ENCODE data around the gene LAMC2. TPM values are rescaled to one million over a fixed set of nuclear protein-coding genes. Genes with fewer than 3 reads are reported as not detected.

Gene LAMC2
- total and polyA plus RNA-seq, 9 of the 15 experiments (the other 6 are each of a cell fraction or from before 2014, with no cell fraction given): 0.02 to 0.03 TPM; not detected in 7

DNA sequence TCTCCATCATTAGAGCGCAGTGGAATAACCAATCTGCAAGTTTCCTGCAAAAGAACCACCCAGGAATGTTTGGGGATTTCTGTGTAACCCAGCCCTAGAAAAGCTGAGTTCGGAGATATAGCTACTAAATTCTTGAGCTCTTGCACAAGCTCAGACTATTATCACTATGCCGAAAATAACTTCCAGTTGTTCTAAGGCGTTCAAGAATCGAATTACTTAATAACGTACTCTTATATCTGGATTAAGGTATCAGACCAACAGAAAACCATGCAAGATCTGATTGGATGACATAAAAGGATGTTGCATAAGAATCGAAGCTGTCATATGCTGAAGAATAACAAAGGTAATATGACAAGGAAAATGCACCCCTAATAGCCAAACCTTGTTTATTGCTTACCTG, 7.5 kb upstream of the LAMC2 start:
- no TSS peak for BruUV-seq (replicated peaks)
- ChIA-PET CTCF (ENCODE audit: low intra/inter-chr PET ratio) (no interaction called here), POLR2A (no interaction called here)
- Histone ChIP-seq H3K9me1 (ENCODE audit: control insufficient read depth, insufficient read depth, low read length) (no peaks in the 10 kb centered on the region), H3K4me2 (ENCODE audit: insufficient read depth, low read length) (no peak overlapping the region), H2AFZ (ENCODE audit: low read depth, low read length) (no peak overlapping the region), H3K27me3 (ENCODE audit: control insufficient read depth in 2 of 2, insufficient read depth in 2 of 2, low read length in 2 of 2) (peaks cover 0 to 3% of the 10 kb centered on the region in 2 experiments; a peak in 1 of 5 replicates), H3K4me3 (no peak overlapping the region), H3K9me3 (replicated peaks; ENCODE audit: control insufficient read depth, insufficient read depth, low read depth, low read length) (no peaks in the 10 kb centered on the region), H3K36me3 (ENCODE audit: control insufficient read depth, insufficient read depth, low read length) (no peaks in the 10 kb centered on the region), H3K79me2 (ENCODE audit: control insufficient read depth, insufficient read depth, low read length) (no peaks in the 10 kb centered on the region), H3K27ac (ENCODE audit: extremely low read depth, low read depth, low read length) (no peak overlapping the region), H4K20me1 (replicated peaks; ENCODE audit: control insufficient read depth, insufficient read depth, low read length) (no peaks in the 10 kb centered on the region), H3K9ac (ENCODE audit: insufficient read depth in 1 of 2, low read depth in 2 of 2, low read length in 2 of 2) (no peak overlapping the region), H3K4me1 (replicated peaks in 1 of 2; ENCODE audit: control insufficient read depth in 2 of 2, insufficient read depth in 2 of 2, low read length in 2 of 2) (no peaks in the 10 kb centered on the region)
- FAIRE-seq (no peak), DNase-seq (ENCODE audit: extremely low read depth in 1 of 4, low spot score in 3 of 4) (no peak), ATAC-seq (no peak)
- TF ChIP-seq HDAC2 (IDR thresholded peaks at IDR 0.05) (no peak), ZKSCAN1 (IDR thresholded peaks at IDR 0.05; ENCODE audit: low read depth, low read length) (no peak), NBN (IDR thresholded peaks at IDR 0.05; ENCODE audit: low read depth) (no peak), ZNF24 (IDR thresholded peaks at IDR 0.05) (no peak), GABPB2 (CRISPR knock-in tag; conservative IDR thresholded peaks at IDR 0.05) (no peak), THRAP3 (IDR thresholded peaks at IDR 0.05; ENCODE audit: borderline replicate concordance) (no peak), NR3C1 (CRISPR knock-in tag; IDR thresholded peaks at IDR 0.05) (no peak), ZBTB34 (CRISPR knock-in tag; IDR thresholded peaks at IDR 0.05) (no peak), NR1H2 (CRISPR knock-in tag; IDR thresholded peaks at IDR 0.05) (no peak), GMEB1 (CRISPR knock-in tag; IDR thresholded peaks at IDR 0.05) (no peak), ZKSCAN3 (CRISPR knock-in tag; IDR thresholded peaks at IDR 0.05) (no peak), TFE3 (CRISPR knock-in tag; IDR thresholded peaks at IDR 0.05) (no peak)
- WGBS (ENCODE audit: insufficient coverage, low coverage, missing lambda C conversion rate): 2% methylated on average over 7 of the region's 7 CpGs
- in situ Hi-C loops (cut with MboI) (no loop called here), intact Hi-C loops (cut with micrococcal nuclease) (no loop called here)
